ENCODE results near the gene ACTL7B. TPM values are rescaled to one million over a fixed set of nuclear protein-coding genes. Genes with fewer than 3 reads are reported as not detected.

The ACTL7B gene
- total RNA-seq, 1 donor from 2014 or later = not detected

GRCh38 chr9:108823829-108824228 is 32.0 kb downstream of the ACTL7B start:
- no peaks in the 10 kb centered on the region for H3K27me3 Mint-ChIP-seq (ENCODE audit: low read depth, unreplicated experiment)
- H3K4me1 Mint-ChIP-seq (ENCODE audit: low read depth, unreplicated experiment) = no peaks in the 10 kb centered on the region
- no peaks in the 10 kb centered on the region for H3K79me2 ChIP-seq (ENCODE audit: insufficient read depth, low read length)
- no peak overlapping the region for H3K4me2 ChIP-seq (ENCODE audit: low read length)
- peaks cover 4% of the 10 kb centered on the region for H3K9me3 ChIP-seq (ENCODE audit: insufficient read depth, low read depth, low read length)
- H3K9me3 Mint-ChIP-seq (ENCODE audit: unreplicated experiment) = peaks cover 17% of the 10 kb centered on the region
- H2AFZ ChIP-seq (ENCODE audit: low read depth, low read length) = no peak overlapping the region
- no peak overlapping the region for H3K27ac ChIP-seq (ENCODE audit: low read depth, low read length)
- no peaks in the 10 kb centered on the region for H4K20me1 ChIP-seq (ENCODE audit: insufficient read depth, low read length)
- no peak overlapping the region for H3K4me3 ChIP-seq (ENCODE audit: insufficient read depth, low read depth, low read length)
- DNase-seq (ENCODE audit: low read depth) = no peak
- TF ChIP-seq EZH2 (IDR thresholded peaks at IDR 0.05; ENCODE audit: insufficient read depth, low read length) (no peak), CTCF (IDR thresholded peaks at IDR 0.05; ENCODE audit: insufficient read depth, low read depth, low read length) (no peak)
- peaks cover 3% of the 10 kb centered on the region for H3K36me3 Mint-ChIP-seq (ENCODE audit: low read depth, unreplicated experiment)
- H3K27ac Mint-ChIP-seq (ENCODE audit: unreplicated experiment) = no peak overlapping the region
- peaks cover 3% of the 10 kb centered on the region for H3K27me3 ChIP-seq (ENCODE audit: insufficient read depth, low read length)
- no peak overlapping the region for H3K9ac ChIP-seq (ENCODE audit: low read length)
- H3K4me3 Mint-ChIP-seq (ENCODE audit: unreplicated experiment) = no peak overlapping the region
- no peaks in the 10 kb centered on the region for H3K4me1 ChIP-seq (ENCODE audit: insufficient read depth, low read length)
- H3K36me3 ChIP-seq (ENCODE audit: insufficient read depth, low read length) = no peaks in the 10 kb centered on the region
- FAIRE-seq = no peak

GRCh38 chr9:108816037-108816436 is 39.7 kb downstream of the ACTL7B start:
- DNase-seq (ENCODE audit: low read depth) (no peak), FAIRE-seq (no peak)
- Histone ChIP-seq H3K79me2 (ENCODE audit: insufficient read depth, low read length) (no peaks in the 10 kb centered on the region), H2AFZ (ENCODE audit: low read depth, low read length) (peak overlapping the region; percentile 60), H3K4me1 (ENCODE audit: insufficient read depth, low read length) (no peaks in the 10 kb centered on the region), H3K4me3 (ENCODE audit: insufficient read depth, low read depth, low read length) (no peak overlapping the region), H4K20me1 (ENCODE audit: insufficient read depth, low read length) (no peaks in the 10 kb centered on the region), H3K9ac (ENCODE audit: low read length) (no peak overlapping the region), H3K36me3 (ENCODE audit: insufficient read depth, low read length) (no peaks in the 10 kb centered on the region), H3K4me2 (ENCODE audit: low read length) (peak overlapping the region; percentile 53), H3K27ac (ENCODE audit: low read depth, low read length) (no peak overlapping the region), H3K27me3 (ENCODE audit: insufficient read depth, low read length) (peaks cover under 1% of the 10 kb centered on the region), H3K9me3 (ENCODE audit: insufficient read depth, low read depth, low read length) (no peaks in the 10 kb centered on the region)
- Mint-ChIP-seq H3K4me1 (ENCODE audit: low read depth, unreplicated experiment) (peaks cover 10% of the 10 kb centered on the region), H3K27ac (ENCODE audit: unreplicated experiment) (no peak overlapping the region), H3K9me3 (ENCODE audit: unreplicated experiment) (peaks cover 2% of the 10 kb centered on the region), H3K27me3 (ENCODE audit: low read depth, unreplicated experiment) (no peaks in the 10 kb centered on the region), H3K4me3 (ENCODE audit: unreplicated experiment) (no peak overlapping the region), H3K36me3 (ENCODE audit: low read depth, unreplicated experiment) (no peaks in the 10 kb centered on the region)
- TF ChIP-seq CTCF (IDR thresholded peaks at IDR 0.05; ENCODE audit: insufficient read depth, low read depth, low read length) (no peak), EZH2 (IDR thresholded peaks at IDR 0.05; ENCODE audit: insufficient read depth, low read length) (no peak)

GRCh38 chr9:108815156-108815555 is 40.6 kb downstream of the ACTL7B start:
- Histone ChIP-seq H3K9me3 (ENCODE audit: insufficient read depth, low read depth, low read length) (no peaks in the 10 kb centered on the region), H3K9ac (ENCODE audit: low read length) (no peak overlapping the region), H3K27me3 (ENCODE audit: insufficient read depth, low read length) (peaks cover 6% of the 10 kb centered on the region), H3K4me1 (ENCODE audit: insufficient read depth, low read length) (no peaks in the 10 kb centered on the region), H3K79me2 (ENCODE audit: insufficient read depth, low read length) (no peaks in the 10 kb centered on the region), H3K36me3 (ENCODE audit: insufficient read depth, low read length) (no peaks in the 10 kb centered on the region), H3K4me2 (ENCODE audit: low read length) (no peak overlapping the region), H3K27ac (ENCODE audit: low read depth, low read length) (no peak overlapping the region), H3K4me3 (ENCODE audit: insufficient read depth, low read depth, low read length) (no peak overlapping the region), H2AFZ (ENCODE audit: low read depth, low read length) (no peak overlapping the region), H4K20me1 (ENCODE audit: insufficient read depth, low read length) (no peaks in the 10 kb centered on the region)
- Mint-ChIP-seq H3K27me3 (ENCODE audit: low read depth, unreplicated experiment) (peaks cover 1% of the 10 kb centered on the region), H3K4me3 (ENCODE audit: unreplicated experiment) (no peak overlapping the region), H3K9me3 (ENCODE audit: unreplicated experiment) (peaks cover 2% of the 10 kb centered on the region), H3K27ac (ENCODE audit: unreplicated experiment) (no peak overlapping the region), H3K4me1 (ENCODE audit: low read depth, unreplicated experiment) (peaks cover 10% of the 10 kb centered on the region), H3K36me3 (ENCODE audit: low read depth, unreplicated experiment) (no peaks in the 10 kb centered on the region)
- DNase-seq (ENCODE audit: low read depth) = no peak
- FAIRE-seq = no peak
- TF ChIP-seq EZH2 (IDR thresholded peaks at IDR 0.05; ENCODE audit: insufficient read depth, low read length) (no peak), CTCF (IDR thresholded peaks at IDR 0.05; ENCODE audit: insufficient read depth, low read depth, low read length) (no peak)
